GM18505 (cell line): ENCODE data around the gene ARHGEF17.

Source experiments
- ATAC-seq: cut with Tn5 transposase; IDR thresholded peaks from one replicate; pipeline ENCODE4 v1.9.1; 2021; ENCODE audit not compliant: unreplicated experiment
- POLR2A ChIP-seq: IDR thresholded peaks from 4 replicates; pipeline ENCODE4 v1.6.1; 2011; ENCODE audit warnings: borderline replicate concordance; ENCODE audit not compliant: insufficient read depth, insufficient read length; ENCODE audit errors: extremely low read depth

ARHGEF17 gene

GRCh38 chr11:73410627-73411026 is 102.6 kb downstream of the ARHGEF17 start:
- TF ChIP-seq POLR2A: no peak
- no peak for ATAC-seq

- TF ChIP-seq POLR2A: no peak
- no peak for ATAC-seq
Observed at GRCh38 chr11:73411031-73411430, 103.0 kb downstream of the ARHGEF17 start.

- TF ChIP-seq POLR2A: no peak
- ATAC-seq: no peak
Observed at GRCh38 chr11:73412308-73412707, 104.2 kb downstream of the ARHGEF17 start.

- ATAC-seq: no peak
- no peak for TF ChIP-seq POLR2A
Observed at GRCh38 chr11:73413256-73413655, 105.2 kb downstream of the ARHGEF17 start.

- ATAC-seq: no peak
- TF ChIP-seq POLR2A: no peak
Observed at GRCh38 chr11:73414977-73415651, 107.0 kb downstream of the ARHGEF17 start.

GRCh38 chr11:73415854-73416615 is 108.0 kb downstream of the ARHGEF17 start:
- no peak for TF ChIP-seq POLR2A
- ATAC-seq: no peak

- ATAC-seq: no peak
- TF ChIP-seq POLR2A: no peak
Observed at GRCh38 chr11:73416786-73417185, 108.7 kb downstream of the ARHGEF17 start.
